K562 (cell line): ENCODE measurements around the gene SGK1. TPM values are rescaled to one million over a fixed set of nuclear protein-coding genes. Genes with fewer than 3 reads are reported as not detected.

ENCODE experiments used
- ATAC-seq: fragments of 200-7000 bp; cut with Tn5 transposase; 3 replicates; pipeline ENCODE4 v1.9.1; 2020; ENCODE audit warnings: moderate library complexity
- BruUV-seq: library from RNA; stranded (reverse); fragments of 400-500 nt; replicated peaks from 2 replicates; lab custom pipeline; 2021; lab: Mats Ljungman, UMichigan
- CTCF ChIA-PET: fragments of 300-600 bp; formaldehyde crosslinking; extraction: SDS; loops from one replicate; lab custom pipeline; 2021; ENCODE audit warnings: low intra/inter-chr PET ratio; lab: Yijun Ruan, JAX
- POLR2A ChIA-PET: fragments of 300-600, 350-650 bp; sonication (Branson Sonifier 250); formaldehyde crosslinking; extraction: SDS; loops from one replicate; lab custom pipeline; 2021; ENCODE audit warnings: antibody characterized with exemption, inconsistent platforms; lab: Yijun Ruan, JAX
- DNase-seq, 4 experiments: peaks; one replicate each; pipeline versions ENCODE4 v3.0.0 to v3.0.0-alpha.2; 2011 to 2018; ENCODE audit warnings: low spot score in 3 of 4, mixed read lengths in 3 of 4; ENCODE audit errors: extremely low read depth in 1 of 4
- FAIRE-seq: peaks from 2 replicates; lab custom pipeline; 2011; peaks lifted over from hg19 to GRCh38; lab: Jason Lieb, UNC
- H2AFZ ChIP-seq: 2 replicates; pipeline ENCODE4 v1.6.0; 2011; ENCODE audit warnings: low read depth, low read length, control low read depth, inconsistent platforms
- H3K27ac ChIP-seq: fragments of 200-600 bp; 3 replicates; pipeline ENCODE4 v1.8.0; 2011; ENCODE audit warnings: low read depth, mild to moderate bottlenecking, control low read depth, inconsistent platforms, low read length, moderate library complexity, mixed read lengths; ENCODE audit errors: extremely low read depth
- H3K27me3 ChIP-seq, 2 experiments: fragments of 300-600 bp in 1 of 2; 2 replicates in 1 of 2; 3 replicates in 1 of 2; pipeline versions ENCODE4 v1.6.0 to v1.8.0; 2011; ENCODE audit warnings: inconsistent platforms in 2 of 2, low read length in 2 of 2, mild to moderate bottlenecking in 1 of 2, mixed read lengths in 1 of 2, moderate library complexity in 1 of 2; ENCODE audit not compliant: control insufficient read depth in 2 of 2, insufficient read depth in 2 of 2
- H3K36me3 ChIP-seq: fragments of 300-600 bp; 3 replicates; pipeline ENCODE4 v1.8.0; 2011; ENCODE audit warnings: mild to moderate bottlenecking, low read length, inconsistent platforms; ENCODE audit not compliant: control insufficient read depth, insufficient read depth
- H3K4me1 ChIP-seq, 2 experiments: fragments of 200-600 bp in 1 of 2; replicated peaks in 1 of 2; 2 replicates in 1 of 2; 3 replicates in 1 of 2; pipeline versions ENCODE4 v1.5.1 to v1.8.0; 2011; ENCODE audit warnings: inconsistent platforms in 2 of 2, low read length in 2 of 2, mild to moderate bottlenecking in 1 of 2, mixed read lengths in 1 of 2, moderate library complexity in 1 of 2; ENCODE audit not compliant: control insufficient read depth in 2 of 2, insufficient read depth in 2 of 2
- H3K4me2 ChIP-seq: 2 replicates; pipeline ENCODE4 v1.6.1; 2011; ENCODE audit warnings: low read length, control low read depth, inconsistent platforms, mixed read lengths; ENCODE audit not compliant: insufficient read depth
- H3K4me3 ChIP-seq: fragments of 200-600 bp; sonication (generic), shearing (Covaris generic); 2 replicates; pipeline ENCODE4 v1.5.1; 2016; ENCODE audit warnings: control low read depth, inconsistent platforms
- H3K79me2 ChIP-seq: fragments of 200-600 bp; 3 replicates; pipeline ENCODE4 v1.8.0; 2011; ENCODE audit warnings: low read length, inconsistent platforms; ENCODE audit not compliant: control insufficient read depth, insufficient read depth
- H3K9ac ChIP-seq, 2 experiments: 2 replicates each; pipeline versions ENCODE4 v1.6.0 to v1.6.1; 2011; ENCODE audit warnings: low read depth in 2 of 2, low read length in 2 of 2, control low read depth in 1 of 2, inconsistent platforms in 1 of 2, mild to moderate bottlenecking in 1 of 2, mixed read lengths in 1 of 2; ENCODE audit not compliant: insufficient read depth in 1 of 2
- H3K9me1 ChIP-seq: one replicate; pipeline ENCODE4 v1.6.0; 2011; ENCODE audit warnings: inconsistent platforms, mild to moderate bottlenecking, low read length, moderate library complexity; ENCODE audit not compliant: control insufficient read depth, insufficient read depth
- H3K9me3 ChIP-seq: replicated peaks from 2 replicates; pipeline ENCODE4 v1.5.1; 2011; ENCODE audit warnings: low read depth, low read length, inconsistent platforms; ENCODE audit not compliant: control insufficient read depth, insufficient read depth
- H4K20me1 ChIP-seq: replicated peaks from 2 replicates; pipeline ENCODE4 v1.6.1; 2011; ENCODE audit warnings: low read length, inconsistent platforms, mixed read lengths; ENCODE audit not compliant: control insufficient read depth, insufficient read depth
- ARNT ChIP-seq, 2 experiments: fragments of 450-650 bp; IDR thresholded peaks; 2 replicates each; pipeline ENCODE4 v1.6.1; 2016; ENCODE audit warnings: mild to moderate bottlenecking in 1 of 2
- CBFA2T3 ChIP-seq: fragments of 450-650 bp; IDR thresholded peaks from 2 replicates; pipeline ENCODE4 v1.6.1; 2017
- CEBPB ChIP-seq: fragments of 450-650 bp; IDR thresholded peaks from 2 replicates; pipeline ENCODE4 v1.6.1; 2016; ENCODE audit warnings: missing genetic modification characterization, missing compliant biosample characterization
- HIVEP1 ChIP-seq: fragments of 250-450 bp; sonication (Bioruptor Pico); IDR thresholded peaks from 2 replicates; pipeline ENCODE4 v1.4.0; 2020; ENCODE audit warnings: mild to moderate bottlenecking
- JUN ChIP-seq, 2 experiments: sonication (generic) in 1 of 2; formaldehyde crosslinking in 1 of 2; IDR thresholded peaks; 2 replicates each; pipeline versions ENCODE4 v1.6.1 to v1.8.0; 2012 to 2022; ENCODE audit warnings: borderline replicate concordance in 2 of 2, mild to moderate bottlenecking in 2 of 2, improper control_type of control experiment in 1 of 2, low read depth in 1 of 2, low read length in 1 of 2, missing genetic modification reagents in 1 of 2
- NCOA1 ChIP-seq: fragments of 450-650 bp; IDR thresholded peaks from 2 replicates; pipeline ENCODE4 v1.6.1; 2016; ENCODE audit warnings: low read depth
- NR2C2 ChIP-seq, 2 experiments: fragments of 200-800 bp in 1 of 2; sonication (Bioruptor generic) in 1 of 2; sonication (generic) in 1 of 2; formaldehyde crosslinking in 1 of 2; IDR thresholded peaks; 2 replicates each; pipeline versions ENCODE4 v1.6.1 to v1.8.0; 2016 to 2022; ENCODE audit warnings: mild to moderate bottlenecking in 1 of 2, missing compliant biosample characterization in 1 of 2, missing genetic modification characterization in 1 of 2, missing genetic modification reagents in 1 of 2
- PHTF2 ChIP-seq: fragments of 250-450 bp; sonication (Bioruptor Pico); IDR thresholded peaks from 2 replicates; pipeline ENCODE4 v1.5.0; 2021; ENCODE audit warnings: mild to moderate bottlenecking
- POLR2AphosphoS5 ChIP-seq: IDR thresholded peaks from 2 replicates; pipeline ENCODE4 v1.6.1; 2011; ENCODE audit warnings: mild to moderate bottlenecking, low read depth, low read length, moderate library complexity; ENCODE audit not compliant: control insufficient read depth, insufficient read depth
- RAD21 ChIP-seq, 2 experiments: fragments of 250-450 bp in 1 of 2; fragments of 450-650 bp in 1 of 2; sonication (Bioruptor Pico) in 1 of 2; formaldehyde crosslinking in 1 of 2; IDR thresholded peaks in 1 of 2; conservative IDR thresholded peaks in 1 of 2; 2 replicates each; pipeline versions ENCODE4 v1.4.0 to v1.8.0; 2020 to 2022; ENCODE audit warnings: mild to moderate bottlenecking in 2 of 2, moderate library complexity in 1 of 2
- SPI1 ChIP-seq: IDR thresholded peaks from 2 replicates; pipeline ENCODE4 v1.6.1; 2011; ENCODE audit warnings: low read depth, low read length, control low read depth, borderline replicate concordance
- TAF9B ChIP-seq: fragments of 450-650 bp; IDR thresholded peaks from 2 replicates; pipeline ENCODE4 v1.6.1; 2018; ENCODE audit warnings: mild to moderate bottlenecking; ENCODE audit not compliant: partially characterized antibody
- ZEB2 ChIP-seq: fragments of 450-650 bp; IDR thresholded peaks from 2 replicates; pipeline ENCODE4 v1.6.1; 2016
- ZNF23 ChIP-seq: fragments of 250-450 bp; sonication (Bioruptor Pico); IDR thresholded peaks from 2 replicates; pipeline ENCODE4 v1.4.0; 2020; ENCODE audit warnings: mild to moderate bottlenecking
- WGBS: fragments of 100-300 bp; shearing (Covaris generic); methylation state at CpG from one replicate; pipeline ENCODE4 v1.1.6; 2016; ENCODE audit warnings: low coverage, mixed read lengths; ENCODE audit not compliant: insufficient coverage; ENCODE audit errors: missing lambda C conversion rate; 5-methylcytosine and 5-hydroxymethylcytosine counted together
- in situ Hi-C: fragments of 300-500 bp; cut with MboI; formaldehyde crosslinking; loops from 4 replicates; pipeline ENCODE4 v1.15.0; 2018; ENCODE audit warnings: inconsistent platforms, mixed read lengths
- intact Hi-C: fragments of 100-400 bp; cut with micrococcal nuclease; formaldehyde crosslinking; loops from 2 replicates; pipeline ENCODE4 v1.14.2; 2022
- polyA plus RNA-seq, 8 experiments: library from polyadenylated mRNA; depleted of rRNA in 4 of 8; stranded (reverse) in 5 of 8; unstranded in 3 of 8; fragments of >200 nt; fragmentation: Nextera tagmentation in 2 of 8; fragmentation: Illumina TruSeq in 1 of 8; extraction: Ambion mirVana in 2 of 8; extraction: Trizol in 1 of 8; gene quantifications; 2 replicates each; pipeline versions ENCODE4 v1.2.1 to v1.2.3, GENCODE V29; 2011 to 2014; ENCODE audit warnings: inconsistent platforms in 1 of 8, missing spikeins in 1 of 8
- total RNA-seq, 7 experiments: library from RNA; depleted of rRNA in 6 of 7; stranded (reverse); fragments of >200 nt in 6 of 7; fragmentation: Illumina TruSeq in 2 of 7; extraction: Trizol in 2 of 7; gene quantifications; 2 replicates each; pipeline versions ENCODE4 v1.2.1 to v1.2.3, GENCODE V29; 2011 to 2021; ENCODE audit warnings: low replicate concordance in 1 of 7
- TF ChIP-seq, protein P1 (sequence below), 2 experiments: IDR thresholded peaks in 1 of 2; conservative IDR thresholded peaks in 1 of 2; 2 replicates each; pipeline ENCODE4 v1.6.1; 2016; ENCODE audit warnings: low read depth in 2 of 2, mild to moderate bottlenecking in 1 of 2, missing compliant biosample characterization in 1 of 2, missing genetic modification characterization in 1 of 2, moderate library complexity in 1 of 2
- TF ChIP-seq, protein P2 (sequence below): fragments of 250-450 bp; sonication (Bioruptor Pico); IDR thresholded peaks from 2 replicates; pipeline ENCODE4 v1.8.0; 2021; ENCODE audit warnings: borderline replicate concordance, mild to moderate bottlenecking, moderate library complexity; ENCODE audit not compliant: poor library complexity, severe bottlenecking

The SGK1 gene
- total and polyA plus RNA-seq, 9 of the 15 experiments (the other 6 are each of a cell fraction or from before 2014, with no cell fraction given), result 3.5 to 7.2 (median 3.9) TPM

DNA sequence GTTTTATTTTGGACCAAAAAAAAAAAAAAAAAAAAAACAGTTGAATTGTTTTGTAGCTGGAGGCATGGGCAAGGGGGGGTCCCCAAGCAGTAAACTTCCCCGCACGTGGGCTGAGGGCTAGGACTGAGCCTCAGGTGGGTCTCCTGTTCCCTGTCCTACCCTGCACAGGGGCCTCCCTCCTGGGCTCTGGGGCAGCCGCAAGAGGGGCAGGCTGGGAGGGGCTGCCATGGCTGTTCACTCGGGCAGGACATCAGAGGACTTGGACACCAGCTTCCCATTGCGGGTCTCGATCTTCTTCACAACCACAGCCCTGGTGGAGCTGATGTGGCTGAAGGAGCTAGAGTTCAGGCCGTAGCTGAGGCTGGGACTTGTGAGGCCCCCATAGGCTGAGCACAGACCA is 21.1 kb downstream of the SGK1 start (continued):
- TF ChIP-seq, protein P1, sequence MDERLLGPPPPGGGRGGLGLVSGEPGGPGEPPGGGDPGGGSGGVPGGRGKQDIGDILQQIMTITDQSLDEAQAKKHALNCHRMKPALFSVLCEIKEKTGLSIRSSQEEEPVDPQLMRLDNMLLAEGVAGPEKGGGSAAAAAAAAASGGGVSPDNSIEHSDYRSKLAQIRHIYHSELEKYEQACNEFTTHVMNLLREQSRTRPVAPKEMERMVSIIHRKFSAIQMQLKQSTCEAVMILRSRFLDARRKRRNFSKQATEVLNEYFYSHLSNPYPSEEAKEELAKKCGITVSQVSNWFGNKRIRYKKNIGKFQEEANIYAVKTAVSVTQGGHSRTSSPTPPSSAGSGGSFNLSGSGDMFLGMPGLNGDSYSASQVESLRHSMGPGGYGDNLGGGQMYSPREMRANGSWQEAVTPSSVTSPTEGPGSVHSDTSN (CRISPR knock-in tag; IDR thresholded peaks at IDR 0.05; ENCODE audit: low read depth), result no peak
- TF ChIP-seq, protein P1 (tag; conservative IDR thresholded peaks at IDR 0.05; ENCODE audit: low read depth), result no peak

DNA sequence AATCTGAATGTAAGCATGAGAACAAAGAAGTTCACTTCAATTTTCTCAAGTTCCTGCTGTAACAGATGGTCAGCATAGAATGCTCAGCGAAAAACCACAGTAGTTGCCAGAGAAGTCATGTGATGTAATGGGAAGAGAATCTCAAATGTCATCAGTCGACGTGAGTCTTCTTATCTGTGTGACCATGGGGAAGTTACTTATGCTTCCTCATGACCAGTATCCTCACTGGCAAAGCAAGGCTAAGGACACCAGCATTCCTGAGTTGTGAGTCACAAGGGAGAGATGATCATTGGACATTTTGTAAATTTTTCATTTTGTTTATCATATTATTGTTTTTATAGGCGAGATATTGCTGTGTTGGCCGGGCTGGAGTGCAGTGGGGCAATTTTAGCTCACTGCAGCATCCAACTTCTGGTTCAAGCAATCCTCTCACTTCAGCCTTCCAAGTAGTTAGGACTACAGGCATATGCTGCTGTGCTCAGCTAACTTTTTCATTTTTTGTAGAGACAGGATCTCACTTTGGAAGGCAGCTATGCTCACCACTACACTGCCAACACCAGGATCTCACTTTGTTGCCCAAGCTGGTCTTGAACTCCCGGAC is 21.9 kb downstream of the SGK1 start:
- 15% methylated on average over 6 of the region's 6 CpGs for WGBS
- BruUV-seq, result no TSS peak
- Histone ChIP-seq H3K27ac (peak overlapping the region; percentile 59), H3K4me3 (no peak overlapping the region), H3K9ac (peak overlapping the region in 1 of 2 experiments; percentile 7; a peak in 1 of 4 replicates), H3K27me3 (no peaks in the 10 kb centered on the region), H3K79me2 (no peaks in the 10 kb centered on the region), H2AFZ (peak overlapping the region; percentile 26; the same call in 1 of the 2 replicates), H3K4me1 (peaks cover 26 to 31% of the 10 kb centered on the region in 2 experiments), H3K9me1 (no peaks in the 10 kb centered on the region), H4K20me1 (no peaks in the 10 kb centered on the region), H3K36me3 (no peaks in the 10 kb centered on the region), H3K9me3 (no peaks in the 10 kb centered on the region), H3K4me2 (peak overlapping the region; percentile 42)
- peak; percentile 92 for ATAC-seq
- in situ Hi-C loops, result no loop called here
- DNase-seq, result peak; percentile 79 to 91 (median 84)
- ChIA-PET CTCF (interaction anchor here (0.6 kb wide), 1 partner anchor 19 kb away, joined by 6 read pairs; no protein-coding TSS in a partner anchor), POLR2A (interaction anchor here (1.8 kb wide), 1 partner anchor 122 kb away, joined by 6 read pairs; no protein-coding TSS in a partner anchor)
- intact Hi-C loops, result loop anchor here (5.0 kb wide), 1 partner anchor 119 kb away; no protein-coding TSS in a partner anchor
- FAIRE-seq, result peak; percentile 95
- TF ChIP-seq POLR2AphosphoS5 (peak; percentile 49; the same call in 1 of the 2 replicates), ARNT (IDR thresholded peaks at IDR 0.05) (peak in 1 of 2 experiments; percentile 92; a peak in 2 of 4 replicates), ZEB2 (peak; percentile 86), CEBPB (peak; percentile 56; the same call in 1 of the 2 replicates), TAF9B (peak; percentile 80), CBFA2T3 (peak; percentile 91), HIVEP1 (CRISPR knock-in tag) (no peak), RAD21 (CRISPR knock-in tag; conservative IDR thresholded peaks at IDR 0.05 in 1 of 2, IDR thresholded peaks at IDR 0.05 in 1 of 2) (peak in 1 of 2 experiments; percentile 28; a peak in 2 of 4 replicates), NR2C2 (CRISPR knock-in tag; IDR thresholded peaks at IDR 0.05) (no peak), NR2C2 (tag; IDR thresholded peaks at IDR 0.05) (peak; percentile 76), PHTF2 (CRISPR knock-in tag) (0 out of 2 replicates have a peak, but pooled peaks have one; percentile 35), SPI1 (peak; percentile 32; the same call in 1 of the 2 replicates), ZNF23 (CRISPR knock-in tag) (no peak), JUN (IDR thresholded peaks at IDR 0.05; ENCODE audit: borderline replicate concordance, low read depth, low read length) (peak; percentile 97), JUN (CRISPR knock-in tag; IDR thresholded peaks at IDR 0.05; ENCODE audit: borderline replicate concordance) (no peak), NCOA1 (peak; percentile 90)
- TF ChIP-seq, protein P2, sequence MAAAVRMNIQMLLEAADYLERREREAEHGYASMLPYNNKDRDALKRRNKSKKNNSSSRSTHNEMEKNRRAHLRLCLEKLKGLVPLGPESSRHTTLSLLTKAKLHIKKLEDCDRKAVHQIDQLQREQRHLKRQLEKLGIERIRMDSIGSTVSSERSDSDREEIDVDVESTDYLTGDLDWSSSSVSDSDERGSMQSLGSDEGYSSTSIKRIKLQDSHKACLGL (CRISPR knock-in tag), result no peak
